Tibial nerve (tissue), 4 donors: ENCODE data around the gene TH. TPM values are rescaled to one million over a fixed set of nuclear protein-coding genes. Genes with fewer than 3 reads are reported as not detected.

Source experiments
- DNase-seq, 2 donors: peaks; one replicate each; pipeline ENCODE4 v3.0.0-alpha.2; 2019; ENCODE audit warnings: low spot score in 2 of 2
- H3K27ac ChIP-seq, 4 donors: fragments of 200-600 bp; sonication (generic) in 3 of 4; one replicate each; pipeline ENCODE4 v1.5.1; 2017 to 2019; ENCODE audit warnings: mild to moderate bottlenecking in 1 of 4
- H3K27me3 ChIP-seq, 2 donors: fragments of 200-600 bp; sonication (generic) in 1 of 2; one replicate each; pipeline versions ENCODE4 v1.5.1 to v1.6.0; 2017 to 2019
- H3K36me3 ChIP-seq, 3 donors: fragments of 200-600 bp; sonication (generic); one replicate each; pipeline ENCODE4 v1.5.1; 2018 to 2019
- H3K4me1 ChIP-seq, 4 donors: fragments of 200-600 bp; sonication (generic) in 3 of 4; one replicate each; pipeline ENCODE4 v1.5.1; 2017 to 2019
- H3K4me3 ChIP-seq, 4 donors: fragments of 200-600 bp; sonication (generic) in 3 of 4; one replicate each; pipeline ENCODE4 v1.5.1; 2017 to 2019; ENCODE audit warnings: mild to moderate bottlenecking in 1 of 4, moderate library complexity in 1 of 4
- H3K9me3 ChIP-seq, 4 donors: fragments of 200-600 bp; sonication (generic) in 3 of 4; one replicate each; pipeline ENCODE4 v1.5.1; 2017 to 2019
- EP300 ChIP-seq, 2 donors: sonication (generic); formaldehyde crosslinking; IDR thresholded peaks; one replicate each; pipeline ENCODE4 v1.6.1; 2017; ENCODE audit warnings: antibody characterized with exemption in 2 of 2, mild to moderate bottlenecking in 1 of 2
- POLR2A ChIP-seq, 2 donors: fragments of 450-650 bp; IDR thresholded peaks; one replicate each; pipeline ENCODE4 v1.6.1; 2017; ENCODE audit warnings: antibody characterized with exemption in 2 of 2, mild to moderate bottlenecking in 2 of 2, moderate library complexity in 2 of 2
- WGBS, 2 donors: methylation state at CpG; one replicate each; pipeline ENCODE4 v1.1.5; 2018; 5-methylcytosine and 5-hydroxymethylcytosine counted together
- total RNA-seq, 4 donors: library from RNA; depleted of rRNA; stranded (reverse); fragments of >200 nt; gene quantifications; one replicate each; pipeline ENCODE4 v1.1.0, GENCODE V29; 2016
- TF ChIP-seq, protein P1 (sequence below), 5 experiments: fragments of 200-600 bp in 3 of 5; fragments of 450-650 bp in 2 of 5; sonication (generic) in 3 of 5; IDR thresholded peaks; one replicate each; pipeline ENCODE4 v1.5.1; 2016 to 2019; ENCODE audit warnings: antibody characterized with exemption in 5 of 5, mild to moderate bottlenecking in 3 of 5, moderate library complexity in 2 of 5

The TH gene
- total RNA-seq, 4 donors from 2014 or later, result 1.3 TPM; not detected in 3

GRCh38 chr11:2138431-2139122 lies 33.0 kb downstream of the TH start:
- no peaks in the 10 kb centered on the region for H3K36me3 ChIP-seq
- TF ChIP-seq, protein P1, sequence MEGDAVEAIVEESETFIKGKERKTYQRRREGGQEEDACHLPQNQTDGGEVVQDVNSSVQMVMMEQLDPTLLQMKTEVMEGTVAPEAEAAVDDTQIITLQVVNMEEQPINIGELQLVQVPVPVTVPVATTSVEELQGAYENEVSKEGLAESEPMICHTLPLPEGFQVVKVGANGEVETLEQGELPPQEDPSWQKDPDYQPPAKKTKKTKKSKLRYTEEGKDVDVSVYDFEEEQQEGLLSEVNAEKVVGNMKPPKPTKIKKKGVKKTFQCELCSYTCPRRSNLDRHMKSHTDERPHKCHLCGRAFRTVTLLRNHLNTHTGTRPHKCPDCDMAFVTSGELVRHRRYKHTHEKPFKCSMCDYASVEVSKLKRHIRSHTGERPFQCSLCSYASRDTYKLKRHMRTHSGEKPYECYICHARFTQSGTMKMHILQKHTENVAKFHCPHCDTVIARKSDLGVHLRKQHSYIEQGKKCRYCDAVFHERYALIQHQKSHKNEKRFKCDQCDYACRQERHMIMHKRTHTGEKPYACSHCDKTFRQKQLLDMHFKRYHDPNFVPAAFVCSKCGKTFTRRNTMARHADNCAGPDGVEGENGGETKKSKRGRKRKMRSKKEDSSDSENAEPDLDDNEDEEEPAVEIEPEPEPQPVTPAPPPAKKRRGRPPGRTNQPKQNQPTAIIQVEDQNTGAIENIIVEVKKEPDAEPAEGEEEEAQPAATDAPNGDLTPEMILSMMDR (IDR thresholded peaks at IDR 0.05), result no peak
- TF ChIP-seq POLR2A (IDR thresholded peaks at IDR 0.05) (no peak), EP300 (IDR thresholded peaks at IDR 0.05) (no peak)
- peaks cover 4 to 95% of the 10 kb centered on the region in 2 donors for H3K27me3 ChIP-seq
- H3K4me1 ChIP-seq, result peaks cover 0 to 40% (median 6%) of the 10 kb centered on the region in 4 donors
- no peak for DNase-seq
- peak overlapping the region; percentile 16 to 54 (median 26) for H3K4me3 ChIP-seq
- 2 to 4% methylated on average over 30 to 54 of the region's 68 CpGs for WGBS, 2 donors
- H3K27ac ChIP-seq, result peak overlapping the region in 1 of 4 donors; percentile 68
- H3K9me3 ChIP-seq, result no peaks in the 10 kb centered on the region

DNA sequence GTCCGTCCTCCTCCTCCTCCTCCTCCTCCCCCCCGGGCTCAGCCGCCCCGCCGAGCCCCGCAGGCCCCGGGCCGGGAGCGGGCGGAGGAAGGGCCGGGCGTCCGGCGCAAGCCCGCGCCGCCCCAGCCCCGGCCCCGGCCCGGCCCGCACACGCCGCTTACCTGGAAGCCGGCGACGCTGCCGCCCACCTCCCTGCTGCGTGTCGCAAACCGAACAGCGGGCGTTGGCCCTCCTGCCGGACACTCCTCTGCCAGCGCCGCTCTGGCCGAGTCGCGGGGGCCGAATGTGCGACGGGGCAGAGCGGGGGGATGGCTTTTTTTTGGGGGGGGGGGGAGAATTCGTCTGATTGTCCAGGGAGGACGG lies 33.6 kb downstream of the TH start:
- Histone ChIP-seq H3K27ac (peak overlapping the region in 2 of 4 donors; percentile 20 to 68), H3K4me3 (peak overlapping the region; percentile 18 to 54 (median 26)), H3K9me3 (no peaks in the 10 kb centered on the region), H3K27me3 (peaks cover 4 to 95% of the 10 kb centered on the region in 2 donors), H3K4me1 (peaks cover 0 to 36% (median 6%) of the 10 kb centered on the region in 4 donors), H3K36me3 (no peaks in the 10 kb centered on the region)
- TF ChIP-seq EP300 (IDR thresholded peaks at IDR 0.05) (no peak), POLR2A (IDR thresholded peaks at IDR 0.05) (no peak)
- TF ChIP-seq, protein P1 (IDR thresholded peaks at IDR 0.05), result no peak
- no peak for DNase-seq
- 2% methylated on average over 11 to 25 of the region's 44 CpGs for WGBS, 2 donors

DNA sequence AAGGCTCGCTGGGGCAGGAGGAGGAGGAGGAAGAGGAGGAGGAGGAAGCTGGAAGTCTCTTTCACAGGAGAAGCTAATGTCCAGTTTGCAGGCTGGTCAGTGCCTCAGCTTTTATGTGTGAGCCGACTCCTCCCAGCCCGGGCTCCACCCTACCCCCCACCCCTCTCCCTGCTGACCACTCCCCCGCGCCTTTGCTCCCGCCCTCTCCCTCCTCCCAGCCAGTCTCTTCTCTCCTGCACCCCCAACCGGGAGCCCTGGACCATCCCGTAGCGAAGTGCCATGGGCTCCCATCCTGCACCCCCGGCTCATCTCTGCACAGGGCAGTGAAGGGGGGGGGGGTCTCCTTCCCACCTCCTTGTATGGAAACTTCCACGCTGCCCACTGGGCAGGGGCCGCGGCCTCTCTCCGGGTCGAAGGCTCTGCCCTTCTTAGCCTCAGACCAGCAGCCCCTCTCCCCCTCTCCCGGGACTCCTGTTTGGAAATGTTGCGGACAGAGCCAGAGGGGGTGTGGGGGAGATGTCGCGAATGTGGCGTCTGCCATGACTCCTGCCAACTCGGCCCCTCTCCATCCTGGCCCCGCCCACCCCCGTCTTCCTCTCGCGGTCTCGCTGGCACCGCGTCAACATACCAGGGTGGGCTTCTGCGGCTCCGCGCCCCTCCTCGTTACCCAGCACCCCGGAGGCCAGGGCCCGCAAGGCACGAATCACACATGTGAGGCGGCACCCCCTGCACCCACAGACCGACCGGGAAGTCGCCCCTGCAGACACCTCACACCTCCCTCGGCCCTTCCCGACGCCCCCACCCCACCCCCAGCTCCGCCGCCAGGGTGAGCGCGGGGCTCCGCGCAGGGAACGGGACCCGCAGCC lies 34.2 kb downstream of the TH start:
- Histone ChIP-seq H3K9me3 (no peaks in the 10 kb centered on the region), H3K27ac (peak overlapping the region in 2 of 4 donors; percentile 20 to 68), H3K27me3 (peaks cover 4 to 95% of the 10 kb centered on the region in 2 donors), H3K4me3 (peak overlapping the region; percentile 18 to 54 (median 25)), H3K4me1 (peaks cover 0 to 41% (median 6%) of the 10 kb centered on the region in 4 donors), H3K36me3 (no peaks in the 10 kb centered on the region)
- WGBS, 2 donors, result 1 to 3% methylated on average over 33 to 38 of the region's 50 CpGs
- TF ChIP-seq EP300 (IDR thresholded peaks at IDR 0.05) (peak in 1 of 2 donors; percentile 12), POLR2A (IDR thresholded peaks at IDR 0.05) (no peak)
- TF ChIP-seq, protein P1 (IDR thresholded peaks at IDR 0.05), result no peak
- peak; percentile 37 to 59 for DNase-seq

DNA sequence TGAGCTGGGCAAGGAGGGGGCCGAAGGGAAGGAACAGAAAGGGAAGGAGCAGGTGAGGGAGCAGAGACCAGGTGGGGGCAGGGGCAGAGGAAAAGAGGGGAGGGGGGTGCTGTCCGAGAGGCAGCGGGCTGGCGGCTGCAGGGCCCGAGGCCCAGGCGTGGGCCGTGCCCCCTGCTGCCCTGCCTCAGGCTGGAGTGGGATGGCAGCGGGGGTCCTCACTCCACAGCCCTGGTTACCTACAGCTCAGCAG lies 34.7 kb downstream of the TH start:
- Histone ChIP-seq H3K27me3 (peaks cover 4 to 93% of the 10 kb centered on the region in 2 donors), H3K36me3 (no peaks in the 10 kb centered on the region), H3K4me1 (peaks cover 0 to 41% (median 6%) of the 10 kb centered on the region in 4 donors), H3K9me3 (no peaks in the 10 kb centered on the region), H3K27ac (no peak overlapping the region), H3K4me3 (peak overlapping the region in 2 of 4 donors; percentile 16 to 54)
- 23 to 34% methylated on average over 8 of the region's 8 CpGs for WGBS, 2 donors
- TF ChIP-seq, protein P1 (IDR thresholded peaks at IDR 0.05), result no peak
- no peak for TF ChIP-seq POLR2A (IDR thresholded peaks at IDR 0.05)
- TF ChIP-seq EP300 (IDR thresholded peaks at IDR 0.05), result no peak
- no peak for DNase-seq
